BJ (cell line): Measurements from ENCODE around the gene GCNT2. TPM values are rescaled to one million over a fixed set of nuclear protein-coding genes. Genes with fewer than 3 reads are reported as not detected.
"Not testable (repeated sequence)": the region's sequence is repeated elsewhere in the genome, so short reads cannot be mapped to it uniquely, and the experiment has no call there.

Experiments
- CTCF ChIA-PET: fragments of 350-600 bp; formaldehyde crosslinking; extraction: SDS; loops from one replicate; lab custom pipeline; 2021; ENCODE audit warnings: antibody characterized with exemption, inconsistent platforms; lab: Yijun Ruan, JAX
- POLR2A ChIA-PET: fragments of 300-600 bp; sonication (Branson Sonifier 250); formaldehyde crosslinking; extraction: SDS; loops from one replicate; lab custom pipeline; 2021; ENCODE audit warnings: antibody characterized with exemption; lab: Charles Lee
- DNase-seq: peaks from one replicate; pipeline ENCODE4 v3.0.0-alpha.2; 2011; ENCODE audit warnings: low read depth
- H3K27me3 ChIP-seq: 2 replicates; pipeline ENCODE4 v1.6.0; 2011; ENCODE audit warnings: low read length; ENCODE audit not compliant: control insufficient read depth, insufficient read depth
- H3K36me3 ChIP-seq: 2 replicates; pipeline ENCODE4 v1.5.1; 2011; ENCODE audit warnings: low read length; ENCODE audit not compliant: control insufficient read depth, insufficient read depth
- H3K4me3 ChIP-seq: 2 replicates; pipeline ENCODE4 v1.5.1; 2011; ENCODE audit warnings: low read depth, mild to moderate bottlenecking, control low read depth, low read length
- CTCF ChIP-seq: IDR thresholded peaks from 2 replicates; pipeline ENCODE4 v1.5.1; 2011; ENCODE audit warnings: low read depth, mild to moderate bottlenecking, control low read depth, inconsistent platforms, low read length, moderate library complexity; ENCODE audit not compliant: insufficient read depth
- polyA plus RNA-seq: library from polyadenylated mRNA; depleted of rRNA; stranded (reverse); fragments of >200 nt; gene quantifications from 2 replicates; pipeline ENCODE4 v1.2.3, GENCODE V29; 2011

GCNT2 gene
- polyA plus RNA-seq, 1 experiment: 0.04 TPM

- no peaks in the 10 kb centered on the region; the same call in 1 of the 2 replicates for H3K27me3 ChIP-seq
- no peaks in the 10 kb centered on the region for H3K36me3 ChIP-seq
- ChIA-PET CTCF (interaction anchor here (1.4 kb wide), 1 partner anchor 9 kb away, joined by 11 read pairs; no protein-coding TSS in a partner anchor), POLR2A (no interaction called here)
- no peak overlapping the region for H3K4me3 ChIP-seq
- no peak for TF ChIP-seq CTCF
- DNase-seq: no peak
These were observed 33.4 kb upstream of the GCNT2 start for GRCh38 chr6:10487668-10488327.

GRCh38 chr6:10491463-10491862, 29.7 kb upstream of the GCNT2 start:
- Histone ChIP-seq H3K36me3 (no peaks in the 10 kb centered on the region), H3K4me3 (no peak overlapping the region), H3K27me3 (peaks cover 2% of the 10 kb centered on the region)
- no peak for DNase-seq
- ChIA-PET CTCF (interaction anchor here (1.1 to 1.5 kb wide), 2 partner anchors 13 to 26 kb away, joined by 3 to 4 read pairs; no protein-coding TSS in a partner anchor), POLR2A (no interaction called here)
- no peak for TF ChIP-seq CTCF

- H3K4me3 ChIP-seq, POLR2A ChIA-PET, DNase-seq, H3K36me3 ChIP-seq, H3K27me3 ChIP-seq: not testable (repeated sequence)
- CTCF ChIA-PET: interaction anchor here (0.6 to 1.5 kb wide), 4 partner anchors 13 to 274 kb away, joined by 3 to 4 read pairs (median 4); no protein-coding TSS in a partner anchor
These were observed 29.2 kb upstream of the GCNT2 start for GRCh38 chr6:10491905-10492304.

- H3K36me3 ChIP-seq: no peaks in the 10 kb centered on the region
- CTCF ChIA-PET: no interaction called here
- H3K27me3 ChIP-seq: peaks cover 2% of the 10 kb centered on the region; the same call in 1 of the 2 replicates
- POLR2A ChIA-PET: no interaction called here
- no peak for DNase-seq
- no peak for TF ChIP-seq CTCF
- H3K4me3 ChIP-seq: no peak overlapping the region
These were observed 26.1 kb upstream of the GCNT2 start for GRCh38 chr6:10495029-10495428.

- Histone ChIP-seq H3K36me3 (no peaks in the 10 kb centered on the region), H3K4me3 (no peak overlapping the region), H3K27me3 (no peaks in the 10 kb centered on the region)
- CTCF ChIA-PET: interaction anchor here (1.2 kb wide), 1 partner anchor 27 kb away, joined by 4 read pairs; no protein-coding TSS in a partner anchor
- DNase-seq: no peak
- no peak for TF ChIP-seq CTCF
- POLR2A ChIA-PET: no interaction called here
These were observed 15.6 kb upstream of the GCNT2 start for GRCh38 chr6:10505529-10505928.
